ENCODE measurements around the gene MPO. TPM values are rescaled to one million over a fixed set of nuclear protein-coding genes. Genes with fewer than 3 reads are reported as not detected.

MPO gene
- total RNA-seq, 1 experiment from 2014 or later: not detected

- Histone ChIP-seq H3K27me3 (ENCODE audit: insufficient read depth, low read length) (no peaks in the 10 kb centered on the region), H4K20me1 (ENCODE audit: insufficient read depth) (no peaks in the 10 kb centered on the region), H3K9ac (ENCODE audit: low read length) (no peak overlapping the region), H3K27ac (ENCODE audit: low read depth, low read length) (no peak overlapping the region), H3K79me2 (ENCODE audit: insufficient read depth, low read length) (no peaks in the 10 kb centered on the region), H3K4me3 (replicated peaks in 1 of 2; ENCODE audit: low read depth in 1 of 2, low read length in 2 of 2) (no peak overlapping the region), H3K9me2 (ENCODE audit: insufficient read depth) (no peaks in the 10 kb centered on the region), H3K9me3 (ENCODE audit: control insufficient read depth in 1 of 2, insufficient read depth in 1 of 2, low read depth in 1 of 2, low read length in 2 of 2) (no peaks in the 10 kb centered on the region), H3K36me3 (ENCODE audit: control insufficient read depth in 1 of 2, insufficient read depth in 2 of 2, low read length in 2 of 2) (no peaks in the 10 kb centered on the region), H3K4me1 (ENCODE audit: control insufficient read depth in 1 of 2, insufficient read depth in 2 of 2, low read length in 2 of 2) (no peaks in the 10 kb centered on the region), H3K4me2 (ENCODE audit: low read length) (no peak overlapping the region), H2AFZ (ENCODE audit: low read depth, low read length, poor library complexity, severe bottlenecking) (no peak overlapping the region)
- ChIA-PET CTCF (no interaction called here), POLR2A (no interaction called here), RAD21 (ENCODE audit: low non-redundant PET in 1 of 2, low total read pairs in 2 of 2, uncharacterized antibody in 2 of 2, unreplicated experiment in 2 of 2) (no interaction called here)
- intact Hi-C loops (cut with micrococcal nuclease): loop anchor here (10.0 kb wide), 1 partner anchor 695 kb away; no protein-coding TSS in a partner anchor
- ATAC-seq (no peak), DNase-seq (ENCODE audit: low read depth, low spot score) (no peak)
- BruUV-seq (replicated peaks): no TSS peak
- TF ChIP-seq YY1 (IDR thresholded peaks at IDR 0.05; ENCODE audit: extremely low read depth, insufficient replicate concordance, low read depth, low read length) (no peak), MAX (IDR thresholded peaks at IDR 0.05) (no peak), REST (IDR thresholded peaks at IDR 0.05; ENCODE audit: low read depth) (no peak), ELF1 (IDR thresholded peaks at IDR 0.05; ENCODE audit: borderline replicate concordance, low read depth) (no peak)
These were observed 29.2 kb upstream of the MPO start for GRCh38 chr17:58309918-58310259.
